Peyer's patch (tissue), 4 donors: ENCODE data around the gene ADORA2A.

Experiments
- POLR2A ChIP-seq, 2 donors: fragments of 450-650 bp; IDR thresholded peaks; one replicate each; pipeline ENCODE4 v1.5.1; 2017; ENCODE audit warnings: antibody characterized with exemption in 2 of 2, mild to moderate bottlenecking in 2 of 2, moderate library complexity in 2 of 2
- TF ChIP-seq, protein P1 (sequence below), 6 experiments: fragments of 450-650 bp in 4 of 6; fragments of 200-600 bp in 2 of 6; sonication (generic) in 1 of 6; IDR thresholded peaks; one replicate each; pipeline ENCODE4 v1.5.1; 2017 to 2019; ENCODE audit warnings: antibody characterized with exemption in 6 of 6, mild to moderate bottlenecking in 3 of 6, moderate library complexity in 1 of 6

GRCh38 chr22:24436553-24436952 lies 9.2 kb downstream of the ADORA2A start:
- TF ChIP-seq, protein P1, sequence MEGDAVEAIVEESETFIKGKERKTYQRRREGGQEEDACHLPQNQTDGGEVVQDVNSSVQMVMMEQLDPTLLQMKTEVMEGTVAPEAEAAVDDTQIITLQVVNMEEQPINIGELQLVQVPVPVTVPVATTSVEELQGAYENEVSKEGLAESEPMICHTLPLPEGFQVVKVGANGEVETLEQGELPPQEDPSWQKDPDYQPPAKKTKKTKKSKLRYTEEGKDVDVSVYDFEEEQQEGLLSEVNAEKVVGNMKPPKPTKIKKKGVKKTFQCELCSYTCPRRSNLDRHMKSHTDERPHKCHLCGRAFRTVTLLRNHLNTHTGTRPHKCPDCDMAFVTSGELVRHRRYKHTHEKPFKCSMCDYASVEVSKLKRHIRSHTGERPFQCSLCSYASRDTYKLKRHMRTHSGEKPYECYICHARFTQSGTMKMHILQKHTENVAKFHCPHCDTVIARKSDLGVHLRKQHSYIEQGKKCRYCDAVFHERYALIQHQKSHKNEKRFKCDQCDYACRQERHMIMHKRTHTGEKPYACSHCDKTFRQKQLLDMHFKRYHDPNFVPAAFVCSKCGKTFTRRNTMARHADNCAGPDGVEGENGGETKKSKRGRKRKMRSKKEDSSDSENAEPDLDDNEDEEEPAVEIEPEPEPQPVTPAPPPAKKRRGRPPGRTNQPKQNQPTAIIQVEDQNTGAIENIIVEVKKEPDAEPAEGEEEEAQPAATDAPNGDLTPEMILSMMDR (IDR thresholded peaks at IDR 0.05) = no peak
- no peak for TF ChIP-seq POLR2A (IDR thresholded peaks at IDR 0.05)
